HepG2 (cell line): ENCODE results near the gene GRK5.

Experiments used
- ATF2 ChIP-seq: sonication (generic); formaldehyde crosslinking; IDR thresholded peaks from 2 replicates; pipeline ENCODE4 v1.4.0; 2020; ENCODE audit warnings: missing genetic modification reagents
- CTCF ChIP-seq: sonication (generic); formaldehyde crosslinking; IDR thresholded peaks from 2 replicates; pipeline ENCODE4 v1.5.0; 2020; ENCODE audit warnings: mild to moderate bottlenecking, missing genetic modification reagents, moderate library complexity
- ETV5 ChIP-seq: IDR thresholded peaks from 2 replicates; pipeline ENCODE4 v1.6.1; 2018; ENCODE audit warnings: missing biosample characterization, missing genetic modification reagents, inconsistent platforms, borderline replicate concordance
- JUND ChIP-seq: sonication (generic); formaldehyde crosslinking; IDR thresholded peaks from 2 replicates; pipeline ENCODE4 v1.8.0; 2022; ENCODE audit warnings: mild to moderate bottlenecking, missing genetic modification reagents
- KAT7 ChIP-seq: IDR thresholded peaks from 2 replicates; pipeline ENCODE4 v1.6.1; 2018; ENCODE audit warnings: borderline replicate concordance, missing compliant biosample characterization
- KDM1A ChIP-seq: IDR thresholded peaks from 2 replicates; pipeline ENCODE4 v1.6.1; 2016; ENCODE audit warnings: missing compliant biosample characterization
- SALL1 ChIP-seq: sonication (generic); formaldehyde crosslinking; IDR thresholded peaks from 2 replicates; pipeline ENCODE4 v1.8.0; 2022; ENCODE audit warnings: mild to moderate bottlenecking, missing genetic modification reagents
- SNRNP70 ChIP-seq: fragments of 200-400 bp; formaldehyde crosslinking; IDR thresholded peaks from 2 replicates; pipeline ENCODE4 v1.6.1; 2017; ENCODE audit warnings: mild to moderate bottlenecking, low read depth, low read length, moderate library complexity

GRCh38 chr10:119477444-119477843 lies 270.1 kb downstream of the GRK5 start:
- TF ChIP-seq KDM1A (no peak), SALL1 (CRISPR knock-in tag) (no peak), KAT7 (no peak), ATF2 (CRISPR knock-in tag) (no peak), JUND (CRISPR knock-in tag) (no peak), SNRNP70 (no peak), CTCF (CRISPR knock-in tag) (no peak), ETV5 (no peak)
